Heart right ventricle (tissue), 16 donors: ENCODE results near the gene SPSB1. TPM values are rescaled to one million over a fixed set of nuclear protein-coding genes. Genes with fewer than 3 reads are reported as not detected.

Source experiments
- ATAC-seq, 8 donors: fragments of 200-7000 bp; cut with Tn5 transposase; one replicate each; pipeline ENCODE4 v1.9.1; 2020; ENCODE audit warnings: mild to moderate bottlenecking in 8 of 8, moderate library complexity in 8 of 8, moderate number of reproducible peaks in 1 of 8
- DNase-seq, 2 donors: peaks; one replicate each; pipeline ENCODE4 v3.0.0-alpha.2; 2020
- H3K27ac ChIP-seq, 10 donors: fragments of 200-600 bp; sonication (generic) in 2 of 10; one replicate each; pipeline versions ENCODE4 v1.5.0 to v1.8.0; 2020 to 2022; ENCODE audit warnings: mild to moderate bottlenecking in 3 of 10
- H3K27me3 ChIP-seq, 7 donors: fragments of 200-600 bp; one replicate each; pipeline ENCODE4 v1.8.0; 2021 to 2022; ENCODE audit warnings: mild to moderate bottlenecking in 2 of 7
- H3K36me3 ChIP-seq, 9 donors: fragments of 200-600 bp; sonication (generic) in 1 of 9; one replicate each; pipeline versions ENCODE4 v1.5.0 to v1.8.0; 2020 to 2022; ENCODE audit warnings: mild to moderate bottlenecking in 2 of 9
- H3K4me1 ChIP-seq, 9 donors: fragments of 200-600 bp; sonication (generic) in 1 of 9; one replicate each; pipeline versions ENCODE4 v1.5.0 to v1.8.0; 2020 to 2022; ENCODE audit warnings: mild to moderate bottlenecking in 4 of 9
- H3K4me3 ChIP-seq, 10 donors: fragments of 200-600 bp; sonication (generic) in 2 of 10; one replicate each; pipeline versions ENCODE4 v1.5.0 to v1.8.0; 2020 to 2022; ENCODE audit warnings: mild to moderate bottlenecking in 7 of 10, moderate library complexity in 2 of 10
- H3K9me3 ChIP-seq, 11 donors: fragments of 200-600 bp in 10 of 11; sonication (generic) in 2 of 11; one replicate each; pipeline versions ENCODE4 v1.5.0 to v1.8.0; 2013 to 2022; ENCODE audit warnings: mild to moderate bottlenecking in 2 of 11, control low read depth in 1 of 11, moderate library complexity in 1 of 11
- WGBS, 2 donors: extraction: QIAGEN DNeasy Blood & Tissue Kit; methylation state at CpG; one replicate each; pipeline ENCODE4 v1.1.7; 2013; ENCODE audit warnings: inconsistent platforms in 1 of 2; 5-methylcytosine and 5-hydroxymethylcytosine counted together
- intact Hi-C, 10 donors: fragments of 100-400 bp; cut with DNase I; formaldehyde crosslinking; loops; one replicate each; pipeline versions ENCODE4 v1.11.1 to v1.14.2; 2022
- polyA plus RNA-seq, 2 donors: library from polyadenylated mRNA; stranded (reverse); fragments of 200-250 nt; gene quantifications; one replicate each; pipeline ENCODE4 v1.2.3, GENCODE V29; 2013
- total RNA-seq, 10 donors: library from RNA; stranded (reverse); fragmentation: NEBNext Ultra II Directional in 3 of 10; extraction: Animal tissue kit (Norgen Biotek cat#: 25700) in 3 of 10; gene quantifications; one replicate each; pipeline versions ENCODE4 v1.2.1 to v1.2.4, GENCODE V29; 2021 to 2023
- TF ChIP-seq, protein P1 (sequence below), 9 donors: fragments of 200-600 bp; sonication (generic) in 2 of 9; IDR thresholded peaks; one replicate each; pipeline versions ENCODE4 v1.5.0 to v1.8.0; 2021 to 2022; ENCODE audit warnings: antibody characterized with exemption in 9 of 9, mild to moderate bottlenecking in 5 of 9, moderate library complexity in 1 of 9
- donor health status: Arrhythmogenic right ventricular cardiomyopathy.
- donor health status: ischemic (EF 13 %, LVEDD 7.1; RV severe dilation, severe dysfunction).
- donor health status: healthy with polysubstance abuse.
- donor health status: DM: no; HTN: yes; CAD: no.
- donor health status: DM: no; HTN: no; CAD: no.
- donor health status: ischemic (EF 25% LVEDD 6.9; RV normal size, moderate dysfunction).
- donor health status: ischemic (EF 25% LVEDD 5.7; RV mildly dilated, moderate dysfunction).
- donor health status: healthy.
- donor health status: DM: yes; HTN: yes; CAD: no.
- donor health status: Ischemic cardiomyopathy.
- donor health status: ischemic (EF 35%, LVEDD 5.7; RV mildly dilated, moderate dysfunction).
- donor health status: nonischemic (EF 11% LVEDD 7.7; RV severe dilation, severe dysfunction).
- donor health status: DM: yes; HTN: yes; CAD: no.
- donor health status: PGD.
- donor health status: ischemic (EF 29% LVEDD 5.4; RV normal size, mild dysfunction).
- donor health status: nonischemic (EF 23%, LVEDD 6.1; RV moderate dilation, normal function).

SPSB1 gene
- total and polyA plus RNA-seq, 12 donors = 5.5 to 16.5 (median 8.8) TPM

GRCh38 chr1:9416506-9416905, 123.8 kb downstream of the SPSB1 start:
- no peak for ATAC-seq
- 83 to 91% methylated on average over 9 of the region's 9 CpGs for WGBS, 2 donors
- Histone ChIP-seq H3K36me3 (no peaks in the 10 kb centered on the region), H3K4me1 (peaks cover 8 to 30% (median 24%) of the 10 kb centered on the region in 9 donors), H3K27me3 (no peaks in the 10 kb centered on the region), H3K27ac (no peak overlapping the region), H3K4me3 (no peak overlapping the region), H3K9me3 (no peaks in the 10 kb centered on the region)
- DNase-seq = no peak
- TF ChIP-seq, protein P1, sequence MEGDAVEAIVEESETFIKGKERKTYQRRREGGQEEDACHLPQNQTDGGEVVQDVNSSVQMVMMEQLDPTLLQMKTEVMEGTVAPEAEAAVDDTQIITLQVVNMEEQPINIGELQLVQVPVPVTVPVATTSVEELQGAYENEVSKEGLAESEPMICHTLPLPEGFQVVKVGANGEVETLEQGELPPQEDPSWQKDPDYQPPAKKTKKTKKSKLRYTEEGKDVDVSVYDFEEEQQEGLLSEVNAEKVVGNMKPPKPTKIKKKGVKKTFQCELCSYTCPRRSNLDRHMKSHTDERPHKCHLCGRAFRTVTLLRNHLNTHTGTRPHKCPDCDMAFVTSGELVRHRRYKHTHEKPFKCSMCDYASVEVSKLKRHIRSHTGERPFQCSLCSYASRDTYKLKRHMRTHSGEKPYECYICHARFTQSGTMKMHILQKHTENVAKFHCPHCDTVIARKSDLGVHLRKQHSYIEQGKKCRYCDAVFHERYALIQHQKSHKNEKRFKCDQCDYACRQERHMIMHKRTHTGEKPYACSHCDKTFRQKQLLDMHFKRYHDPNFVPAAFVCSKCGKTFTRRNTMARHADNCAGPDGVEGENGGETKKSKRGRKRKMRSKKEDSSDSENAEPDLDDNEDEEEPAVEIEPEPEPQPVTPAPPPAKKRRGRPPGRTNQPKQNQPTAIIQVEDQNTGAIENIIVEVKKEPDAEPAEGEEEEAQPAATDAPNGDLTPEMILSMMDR (IDR thresholded peaks at IDR 0.05) = no peak
- intact Hi-C loops = no loop called here

DNA sequence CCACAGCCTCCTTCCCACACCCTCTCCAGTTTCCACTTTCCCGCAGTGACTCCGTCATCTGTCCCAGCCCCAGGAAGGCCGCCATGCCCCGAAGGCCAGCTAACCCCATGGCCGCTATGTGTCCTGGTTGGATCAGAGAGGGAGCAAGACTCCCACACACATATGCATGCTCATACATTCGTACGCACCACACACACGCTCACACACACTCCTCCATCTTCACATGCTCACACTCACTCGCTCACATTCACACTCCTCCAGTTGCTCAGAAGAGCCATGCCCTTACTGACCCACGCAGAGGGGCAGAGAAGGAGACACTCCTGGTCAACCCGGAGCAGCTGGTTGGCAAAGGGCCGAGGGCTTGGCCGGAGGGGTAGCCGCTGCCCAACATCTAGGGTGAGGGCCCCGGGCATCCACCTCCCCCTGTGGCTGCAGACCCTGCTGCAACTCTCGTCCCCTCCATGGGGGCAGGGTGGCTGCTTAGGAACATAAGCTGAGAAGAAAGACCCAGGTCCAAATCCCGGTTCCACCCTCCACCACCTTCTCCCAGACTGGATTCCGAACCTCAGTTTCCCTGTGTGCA, 124.3 kb downstream of the SPSB1 start:
- Histone ChIP-seq H3K4me1 (peaks cover 8 to 30% (median 24%) of the 10 kb centered on the region in 9 donors), H3K36me3 (no peaks in the 10 kb centered on the region), H3K9me3 (no peaks in the 10 kb centered on the region), H3K27ac (no peak overlapping the region), H3K27me3 (no peaks in the 10 kb centered on the region), H3K4me3 (no peak overlapping the region)
- intact Hi-C loops = no loop called here
- 95 to 98% methylated on average over 18 of the region's 18 CpGs for WGBS, 2 donors
- TF ChIP-seq, protein P1 (IDR thresholded peaks at IDR 0.05) = no peak
- no peak for ATAC-seq
- no peak for DNase-seq

- TF ChIP-seq, protein P1 (IDR thresholded peaks at IDR 0.05) = no peak
- no peak overlapping the region for H3K4me3 ChIP-seq
- intact Hi-C loops = no loop called here
- DNase-seq = no peak
- no peak overlapping the region for H3K27ac ChIP-seq
- 84 to 86% methylated on average over 9 of the region's 9 CpGs for WGBS, 2 donors
- peaks cover 8 to 24% (median 19%) of the 10 kb centered on the region in 9 donors for H3K4me1 ChIP-seq
- H3K9me3 ChIP-seq = no peaks in the 10 kb centered on the region
- H3K27me3 ChIP-seq = no peaks in the 10 kb centered on the region
- no peaks in the 10 kb centered on the region for H3K36me3 ChIP-seq
- no peak for ATAC-seq
Observed at GRCh38 chr1:9417695-9418094, 125.0 kb downstream of the SPSB1 start.

GRCh38 chr1:9418851-9419250, 126.2 kb downstream of the SPSB1 start:
- WGBS, 2 donors = 91 to 94% methylated on average over 7 of the region's 7 CpGs
- Histone ChIP-seq H3K27ac (no peak overlapping the region), H3K4me3 (no peak overlapping the region), H3K27me3 (no peaks in the 10 kb centered on the region), H3K36me3 (no peaks in the 10 kb centered on the region), H3K4me1 (peaks cover under 1 to 13% (median 9%) of the 10 kb centered on the region in 9 donors), H3K9me3 (no peaks in the 10 kb centered on the region)
- ATAC-seq (peak in 1 of 8 donors; percentile 39), DNase-seq (no peak)
- TF ChIP-seq, protein P1 (IDR thresholded peaks at IDR 0.05) = no peak
- intact Hi-C loops = no loop called here

Other genes starting within 250 kb of the SPSB1 start
- gene SLC2A5, start 223.3 kb upstream of the SPSB1 start, total RNA-seq = 10 to 100 TPM in 1 of 10 donors, 1 to 10 TPM in 9; 1.3 to 15.6 (median 4.3) TPM
- 1 to 10 TPM in 1 of 2 donors, under 1 TPM in 1; 0.39 to 1.7 TPM for gene SLC2A5, start 223.3 kb upstream of the SPSB1 start, polyA plus RNA-seq
- 10 to 100 TPM; 24.4 to 69.1 (median 40.9) TPM for gene GPR157, start 163.8 kb upstream of the SPSB1 start, total RNA-seq
- gene GPR157, start 163.8 kb upstream of the SPSB1 start, polyA plus RNA-seq = 1 to 10 TPM; 5.1 to 9.3 TPM
- gene H6PD, start 58.1 kb upstream of the SPSB1 start, total RNA-seq = 10 to 100 TPM; 22.3 to 45.0 (median 29.3) TPM
- 10 to 100 TPM in 1 of 2 donors, 1 to 10 TPM in 1; 5.7 to 17.1 TPM for gene H6PD, start 58.1 kb upstream of the SPSB1 start, polyA plus RNA-seq
- gene SLC25A33, start 246.6 kb downstream of the SPSB1 start, total RNA-seq = 1 to 10 TPM; 2.8 to 7.7 (median 5.4) TPM
- gene SLC25A33, start 246.6 kb downstream of the SPSB1 start, polyA plus RNA-seq = 1 to 10 TPM; 2.9 to 5.7 TPM